PFSK-1 (cell line): ENCODE results near the gene TBX18.

Experiments used
- POLR2AphosphoS5 ChIP-seq: IDR thresholded peaks from 2 replicates; pipeline ENCODE4 v1.6.1; 2012; ENCODE audit warnings: low read depth, mild to moderate bottlenecking, control low read depth, low read length, moderate library complexity
- TAF1 ChIP-seq: IDR thresholded peaks from 2 replicates; pipeline ENCODE4 v1.6.1; 2012; ENCODE audit warnings: low read length, control low read depth, borderline replicate concordance; ENCODE audit not compliant: insufficient read depth

DNA sequence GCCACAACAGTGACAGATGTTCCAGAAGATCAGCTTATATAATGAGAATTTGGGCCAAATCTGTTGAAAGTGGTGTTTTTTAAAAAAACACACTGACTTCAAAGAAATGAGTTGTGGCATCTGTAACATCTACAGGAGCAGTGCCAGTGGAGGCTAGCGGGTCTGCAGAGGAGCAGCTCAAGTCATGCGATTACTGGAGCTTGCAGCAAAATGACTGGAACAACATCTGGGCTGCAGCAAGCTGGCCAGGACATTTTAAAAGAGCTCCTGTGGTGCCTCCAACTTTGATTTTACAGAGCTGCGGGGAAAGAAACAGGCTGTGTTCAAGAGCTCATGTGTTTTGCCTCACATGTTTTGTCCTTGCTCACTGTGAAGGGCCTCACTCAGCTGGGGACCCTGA lies 57.2 kb downstream of the TBX18 start:
- no peak for TF ChIP-seq TAF1
- no peak for TF ChIP-seq POLR2AphosphoS5
